ENCODE data around the gene APOA5. TPM values are rescaled to one million over a fixed set of nuclear protein-coding genes. Genes with fewer than 3 reads are reported as not detected.

Gene APOA5
- total and polyA plus RNA-seq, 2 of the 13 experiments (the other 11 are each of a cell fraction or from before 2014, with no cell fraction given) = 44.0 to 49.1 TPM

DNA sequence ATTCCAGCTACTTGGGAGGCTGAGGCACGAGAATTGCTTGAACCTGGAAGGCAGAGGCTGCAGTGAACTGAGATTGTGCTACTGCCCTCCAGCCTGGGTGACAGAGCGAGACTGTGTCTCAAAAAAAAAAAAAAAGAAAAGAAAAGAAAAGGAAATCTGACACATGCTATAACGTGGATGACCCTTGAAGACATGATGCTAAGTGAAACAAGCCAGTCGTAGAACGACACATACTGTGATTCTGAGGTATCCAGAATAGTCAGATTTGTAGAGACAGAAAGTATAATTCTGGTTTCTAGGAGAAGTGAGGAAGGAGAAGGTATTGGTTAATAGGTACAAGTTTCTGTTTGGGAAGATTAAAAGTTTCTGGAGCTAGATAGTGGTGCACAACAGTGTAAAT lies 6.7 kb upstream of the APOA5 start (continued):
- TF ChIP-seq, protein P1, sequence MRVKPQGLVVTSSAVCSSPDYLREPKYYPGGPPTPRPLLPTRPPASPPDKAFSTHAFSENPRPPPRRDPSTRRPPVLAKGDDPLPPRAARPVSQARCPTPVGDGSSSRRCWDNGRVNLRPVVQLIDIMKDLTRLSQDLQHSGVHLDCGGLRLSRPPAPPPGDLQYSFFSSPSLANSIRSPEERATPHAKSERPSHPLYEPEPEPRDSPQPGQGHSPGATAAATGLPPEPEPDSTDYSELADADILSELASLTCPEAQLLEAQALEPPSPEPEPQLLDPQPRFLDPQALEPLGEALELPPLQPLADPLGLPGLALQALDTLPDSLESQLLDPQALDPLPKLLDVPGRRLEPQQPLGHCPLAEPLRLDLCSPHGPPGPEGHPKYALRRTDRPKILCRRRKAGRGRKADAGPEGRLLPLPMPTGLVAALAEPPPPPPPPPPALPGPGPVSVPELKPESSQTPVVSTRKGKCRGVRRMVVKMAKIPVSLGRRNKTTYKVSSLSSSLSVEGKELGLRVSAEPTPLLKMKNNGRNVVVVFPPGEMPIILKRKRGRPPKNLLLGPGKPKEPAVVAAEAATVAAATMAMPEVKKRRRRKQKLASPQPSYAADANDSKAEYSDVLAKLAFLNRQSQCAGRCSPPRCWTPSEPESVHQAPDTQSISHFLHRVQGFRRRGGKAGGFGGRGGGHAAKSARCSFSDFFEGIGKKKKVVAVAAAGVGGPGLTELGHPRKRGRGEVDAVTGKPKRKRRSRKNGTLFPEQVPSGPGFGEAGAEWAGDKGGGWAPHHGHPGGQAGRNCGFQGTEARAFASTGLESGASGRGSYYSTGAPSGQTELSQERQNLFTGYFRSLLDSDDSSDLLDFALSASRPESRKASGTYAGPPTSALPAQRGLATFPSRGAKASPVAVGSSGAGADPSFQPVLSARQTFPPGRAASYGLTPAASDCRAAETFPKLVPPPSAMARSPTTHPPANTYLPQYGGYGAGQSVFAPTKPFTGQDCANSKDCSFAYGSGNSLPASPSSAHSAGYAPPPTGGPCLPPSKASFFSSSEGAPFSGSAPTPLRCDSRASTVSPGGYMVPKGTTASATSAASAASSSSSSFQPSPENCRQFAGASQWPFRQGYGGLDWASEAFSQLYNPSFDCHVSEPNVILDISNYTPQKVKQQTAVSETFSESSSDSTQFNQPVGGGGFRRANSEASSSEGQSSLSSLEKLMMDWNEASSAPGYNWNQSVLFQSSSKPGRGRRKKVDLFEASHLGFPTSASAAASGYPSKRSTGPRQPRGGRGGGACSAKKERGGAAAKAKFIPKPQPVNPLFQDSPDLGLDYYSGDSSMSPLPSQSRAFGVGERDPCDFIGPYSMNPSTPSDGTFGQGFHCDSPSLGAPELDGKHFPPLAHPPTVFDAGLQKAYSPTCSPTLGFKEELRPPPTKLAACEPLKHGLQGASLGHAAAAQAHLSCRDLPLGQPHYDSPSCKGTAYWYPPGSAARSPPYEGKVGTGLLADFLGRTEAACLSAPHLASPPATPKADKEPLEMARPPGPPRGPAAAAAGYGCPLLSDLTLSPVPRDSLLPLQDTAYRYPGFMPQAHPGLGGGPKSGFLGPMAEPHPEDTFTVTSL (CRISPR knock-in tag; IDR thresholded peaks at IDR 0.05; ENCODE audit: borderline replicate concordance) = no peak
- no peak for TF ChIP-seq ARHGAP35 (CRISPR knock-in tag; IDR thresholded peaks at IDR 0.05; ENCODE audit: borderline replicate concordance)
- TF ChIP-seq HIVEP1 (CRISPR knock-in tag; IDR thresholded peaks at IDR 0.05) = no peak
- TF ChIP-seq ZIK1 (CRISPR knock-in tag; IDR thresholded peaks at IDR 0.05; ENCODE audit: borderline replicate concordance, low read depth) = no peak
- no peak for TF ChIP-seq MBNL3 (CRISPR knock-in tag; conservative IDR thresholded peaks at IDR 0.05)
- TF ChIP-seq EZH2 (conservative IDR thresholded peaks at IDR 0.05; ENCODE audit: low read depth, low read length) = no peak
- TF ChIP-seq HES4 (CRISPR knock-in tag; IDR thresholded peaks at IDR 0.05; ENCODE audit: borderline replicate concordance) = no peak
- TF ChIP-seq, protein P2, sequence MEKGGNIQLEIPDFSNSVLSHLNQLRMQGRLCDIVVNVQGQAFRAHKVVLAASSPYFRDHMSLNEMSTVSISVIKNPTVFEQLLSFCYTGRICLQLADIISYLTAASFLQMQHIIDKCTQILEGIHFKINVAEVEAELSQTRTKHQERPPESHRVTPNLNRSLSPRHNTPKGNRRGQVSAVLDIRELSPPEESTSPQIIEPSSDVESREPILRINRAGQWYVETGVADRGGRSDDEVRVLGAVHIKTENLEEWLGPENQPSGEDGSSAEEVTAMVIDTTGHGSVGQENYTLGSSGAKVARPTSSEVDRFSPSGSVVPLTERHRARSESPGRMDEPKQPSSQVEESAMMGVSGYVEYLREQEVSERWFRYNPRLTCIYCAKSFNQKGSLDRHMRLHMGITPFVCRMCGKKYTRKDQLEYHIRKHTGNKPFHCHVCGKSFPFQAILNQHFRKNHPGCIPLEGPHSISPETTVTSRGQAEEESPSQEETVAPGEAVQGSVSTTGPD (CRISPR knock-in tag; IDR thresholded peaks at IDR 0.05) = no peak
- TF ChIP-seq MTF2 (CRISPR knock-in tag; IDR thresholded peaks at IDR 0.05; ENCODE audit: borderline replicate concordance) = no peak
- TF ChIP-seq, protein P3, sequence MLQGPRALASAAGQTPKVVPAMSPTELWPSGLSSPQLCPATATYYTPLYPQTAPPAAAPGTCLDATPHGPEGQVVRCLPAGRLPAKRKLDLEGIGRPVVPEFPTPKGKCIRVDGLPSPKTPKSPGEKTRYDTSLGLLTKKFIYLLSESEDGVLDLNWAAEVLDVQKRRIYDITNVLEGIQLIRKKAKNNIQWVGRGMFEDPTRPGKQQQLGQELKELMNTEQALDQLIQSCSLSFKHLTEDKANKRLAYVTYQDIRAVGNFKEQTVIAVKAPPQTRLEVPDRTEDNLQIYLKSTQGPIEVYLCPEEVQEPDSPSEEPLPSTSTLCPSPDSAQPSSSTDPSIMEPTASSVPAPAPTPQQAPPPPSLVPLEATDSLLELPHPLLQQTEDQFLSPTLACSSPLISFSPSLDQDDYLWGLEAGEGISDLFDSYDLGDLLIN (CRISPR knock-in tag; IDR thresholded peaks at IDR 0.05; ENCODE audit: borderline replicate concordance) = no peak
- no peak for TF ChIP-seq RARG (CRISPR knock-in tag; IDR thresholded peaks at IDR 0.05; ENCODE audit: low read depth)
- no peak for TF ChIP-seq ZFP1 (CRISPR knock-in tag; IDR thresholded peaks at IDR 0.05)

Data from HepG2 (cell line).